ENCODE measurements around the gene NSL1. TPM values are rescaled to one million over a fixed set of nuclear protein-coding genes. Genes with fewer than 3 reads are reported as not detected.

The NSL1 gene
- total RNA-seq, 1 experiment from 2014 or later = 36.4 TPM

GRCh38 chr1:212684521-212685090 lies 107.0 kb downstream of the NSL1 start:
- ChIA-PET POLR2A (interaction anchor here (0.9 kb wide), 1 partner anchor 77 kb away, joined by 4 read pairs; the partner anchor contains the start of gene ATF3), CTCF (no interaction called here), RAD21 (ENCODE audit: low non-redundant PET in 1 of 2, low total read pairs in 2 of 2, uncharacterized antibody in 2 of 2, unreplicated experiment in 2 of 2) (no interaction called here)
- Histone ChIP-seq H3K27ac (ENCODE audit: low read depth, low read length) (no peak overlapping the region), H3K4me3 (replicated peaks in 1 of 2; ENCODE audit: low read depth in 1 of 2, low read length in 2 of 2) (no peak overlapping the region), H4K20me1 (ENCODE audit: insufficient read depth) (no peaks in the 10 kb centered on the region), H3K4me2 (ENCODE audit: low read length) (no peak overlapping the region), H3K79me2 (ENCODE audit: insufficient read depth, low read length) (no peaks in the 10 kb centered on the region), H3K9me2 (ENCODE audit: insufficient read depth) (no peaks in the 10 kb centered on the region), H2AFZ (ENCODE audit: low read depth, low read length, poor library complexity, severe bottlenecking) (no peak overlapping the region), H3K9ac (ENCODE audit: low read length) (no peak overlapping the region), H3K4me1 (ENCODE audit: control insufficient read depth in 1 of 2, insufficient read depth in 2 of 2, low read length in 2 of 2) (no peaks in the 10 kb centered on the region; a peak in 1 of 4 replicates), H3K9me3 (ENCODE audit: control insufficient read depth in 1 of 2, insufficient read depth in 1 of 2, low read depth in 1 of 2, low read length in 2 of 2) (no peaks in the 10 kb centered on the region), H3K27me3 (ENCODE audit: insufficient read depth, low read length) (no peaks in the 10 kb centered on the region), H3K36me3 (ENCODE audit: control insufficient read depth in 1 of 2, insufficient read depth in 2 of 2, low read length in 2 of 2) (no peaks in the 10 kb centered on the region)
- ATAC-seq (no peak), DNase-seq (ENCODE audit: low read depth, low spot score) (no peak)
- intact Hi-C loops (cut with micrococcal nuclease) = no loop called here
- TF ChIP-seq YY1 (IDR thresholded peaks at IDR 0.05; ENCODE audit: extremely low read depth, insufficient replicate concordance, low read depth, low read length) (no peak), SRF (IDR thresholded peaks at IDR 0.05; ENCODE audit: low read depth) (no peak), TCF7L2 (IDR thresholded peaks at IDR 0.05; ENCODE audit: borderline replicate concordance, extremely low read depth, insufficient read depth, insufficient read length) (no peak), JUND (IDR thresholded peaks at IDR 0.05) (no peak), CEBPB (IDR thresholded peaks at IDR 0.05; ENCODE audit: low read depth) (no peak), MAX (IDR thresholded peaks at IDR 0.05) (no peak)
- BruUV-seq (replicated peaks) = no TSS peak

GRCh38 chr1:212684076-212684475 lies 107.5 kb downstream of the NSL1 start:
- DNase-seq (ENCODE audit: low read depth, low spot score) = no peak
- ChIA-PET CTCF (no interaction called here), POLR2A (interaction anchor here (0.9 kb wide), 1 partner anchor 76 kb away, joined by 4 read pairs; the partner anchor contains the start of gene ATF3), RAD21 (ENCODE audit: low non-redundant PET in 1 of 2, low total read pairs in 2 of 2, uncharacterized antibody in 2 of 2, unreplicated experiment in 2 of 2) (no interaction called here)
- Histone ChIP-seq H3K9me2 (ENCODE audit: insufficient read depth) (no peaks in the 10 kb centered on the region), H4K20me1 (ENCODE audit: insufficient read depth) (no peaks in the 10 kb centered on the region), H3K27me3 (ENCODE audit: insufficient read depth, low read length) (no peaks in the 10 kb centered on the region), H3K4me1 (ENCODE audit: control insufficient read depth in 1 of 2, insufficient read depth in 2 of 2, low read length in 2 of 2) (no peaks in the 10 kb centered on the region; a peak in 1 of 4 replicates), H2AFZ (ENCODE audit: low read depth, low read length, poor library complexity, severe bottlenecking) (no peak overlapping the region), H3K27ac (ENCODE audit: low read depth, low read length) (no peak overlapping the region), H3K9me3 (ENCODE audit: control insufficient read depth in 1 of 2, insufficient read depth in 1 of 2, low read depth in 1 of 2, low read length in 2 of 2) (no peaks in the 10 kb centered on the region), H3K4me3 (replicated peaks in 1 of 2; ENCODE audit: low read depth in 1 of 2, low read length in 2 of 2) (no peak overlapping the region), H3K36me3 (ENCODE audit: control insufficient read depth in 1 of 2, insufficient read depth in 2 of 2, low read length in 2 of 2) (no peaks in the 10 kb centered on the region), H3K4me2 (ENCODE audit: low read length) (no peak overlapping the region), H3K9ac (ENCODE audit: low read length) (no peak overlapping the region), H3K79me2 (ENCODE audit: insufficient read depth, low read length) (no peaks in the 10 kb centered on the region)
- intact Hi-C loops (cut with micrococcal nuclease) = no loop called here
- ATAC-seq = no peak
- BruUV-seq (replicated peaks) = no TSS peak
- TF ChIP-seq EGR1 (IDR thresholded peaks at IDR 0.05; ENCODE audit: low read depth) (no peak), JUND (IDR thresholded peaks at IDR 0.05) (no peak), SIN3A (IDR thresholded peaks at IDR 0.05; ENCODE audit: low read depth) (no peak), POLR2AphosphoS5 (IDR thresholded peaks at IDR 0.05; ENCODE audit: low read depth, low read length) (no peak), MAX (IDR thresholded peaks at IDR 0.05) (no peak), TCF7L2 (IDR thresholded peaks at IDR 0.05; ENCODE audit: borderline replicate concordance, extremely low read depth, insufficient read depth, insufficient read length) (no peak), CBX3 (IDR thresholded peaks at IDR 0.05; ENCODE audit: low read depth) (no peak), ZFX (IDR thresholded peaks at IDR 0.05) (no peak), RAD21 (IDR thresholded peaks at IDR 0.05; ENCODE audit: low read depth) (no peak), ELF1 (IDR thresholded peaks at IDR 0.05; ENCODE audit: borderline replicate concordance, low read depth) (no peak), ZNF274 (IDR thresholded peaks at IDR 0.05; ENCODE audit: low read depth, low read length) (no peak), POLR2A (IDR thresholded peaks at IDR 0.05; ENCODE audit: borderline replicate concordance, extremely low read depth, insufficient read depth, insufficient read length) (no peak), ATF3 (IDR thresholded peaks at IDR 0.05) (no peak), SP1 (IDR thresholded peaks at IDR 0.05; ENCODE audit: low read depth) (no peak), SRF (IDR thresholded peaks at IDR 0.05; ENCODE audit: low read depth) (no peak), EZH2 (IDR thresholded peaks at IDR 0.05) (no peak), YY1 (IDR thresholded peaks at IDR 0.05; ENCODE audit: extremely low read depth, insufficient replicate concordance, low read depth, low read length) (no peak), FOSL1 (IDR thresholded peaks at IDR 0.05; ENCODE audit: low read depth) (no peak), EZH2phosphoT487 (IDR thresholded peaks at IDR 0.05; ENCODE audit: borderline replicate concordance) (no peak)
